IMR-90 (cell line): ENCODE results near the gene KRTAP5-1. TPM values are rescaled to one million over a fixed set of nuclear protein-coding genes. Genes with fewer than 3 reads are reported as not detected.
"Not testable (repeated sequence)": the region's sequence is repeated elsewhere in the genome, so short reads cannot be mapped to it uniquely, and the experiment has no call there.

Source experiments
- ATAC-seq: fragments of 200-7000 bp; cut with Tn5 transposase; 2 replicates; pipeline ENCODE4 v1.9.1; 2020; ENCODE audit warnings: low read depth, mild to moderate bottlenecking, moderate library complexity
- BruUV-seq: library from RNA; stranded (reverse); fragments of 400-500 nt; replicated peaks from 2 replicates; lab custom pipeline; 2021; lab: Mats Ljungman, UMichigan
- CTCF ChIA-PET: fragments of 300-600 bp; formaldehyde crosslinking; extraction: SDS; loops from one replicate; lab custom pipeline; 2021; ENCODE audit warnings: antibody characterized with exemption; lab: Yijun Ruan, JAX
- POLR2A ChIA-PET: fragments of 300-600 bp; sonication (Branson Sonifier 250); formaldehyde crosslinking; loops from one replicate; lab custom pipeline; 2022; ENCODE audit warnings: antibody characterized with exemption; ENCODE audit not compliant: unreplicated experiment; lab: Charles Lee
- DNase-seq: peaks from one replicate; pipeline ENCODE4 v3.0.0; 2013
- H2AFZ ChIP-seq: replicated peaks from 2 replicates; pipeline ENCODE3; 2013; ENCODE audit warnings: low read length, mild to moderate bottlenecking; ENCODE audit not compliant: poor library complexity
- H2AK5ac ChIP-seq: 2 replicates; pipeline ENCODE4 v1.6.1; 2013; ENCODE audit warnings: low read depth, low read length, inconsistent platforms
- H2AK9ac ChIP-seq: replicated peaks from 2 replicates; pipeline ENCODE3; 2013; ENCODE audit warnings: mild to moderate bottlenecking, low read depth, low read length, moderate library complexity; ENCODE audit not compliant: poor library complexity
- H2BK120ac ChIP-seq: 2 replicates; pipeline ENCODE4 v1.6.1; 2013; ENCODE audit warnings: low read depth, low read length, inconsistent platforms
- H2BK15ac ChIP-seq: 3 replicates; pipeline ENCODE4 v1.6.1; 2013; ENCODE audit warnings: low read depth, low read length, inconsistent platforms
- H2BK20ac ChIP-seq: 2 replicates; pipeline ENCODE4 v1.6.1; 2013; ENCODE audit warnings: low read depth, mild to moderate bottlenecking, inconsistent platforms, low read length, moderate library complexity
- H2BK5ac ChIP-seq: 2 replicates; pipeline ENCODE4 v1.6.1; 2013; ENCODE audit warnings: mild to moderate bottlenecking, low read depth, low read length, inconsistent platforms; ENCODE audit not compliant: poor library complexity, severe bottlenecking
- H3K14ac ChIP-seq: replicated peaks from 2 replicates; pipeline ENCODE4 v1.6.1; 2013; ENCODE audit warnings: low read depth, low read length, inconsistent platforms
- H3K18ac ChIP-seq: 2 replicates; pipeline ENCODE4 v1.6.1; 2013; ENCODE audit warnings: low read depth, low read length, control low read depth
- H3K23ac ChIP-seq: 2 replicates; pipeline ENCODE4 v1.6.1; 2013; ENCODE audit warnings: low read depth, low read length, inconsistent platforms
- H3K27ac ChIP-seq: 2 replicates; pipeline ENCODE4 v1.5.1; 2013; ENCODE audit warnings: mild to moderate bottlenecking, control low read depth, low read length; ENCODE audit not compliant: insufficient read depth
- H3K27me3 ChIP-seq: 2 replicates; pipeline ENCODE4 v1.6.1; 2013; ENCODE audit warnings: low read length; ENCODE audit not compliant: control insufficient read depth, insufficient read depth
- H3K36me3 ChIP-seq: 2 replicates; pipeline ENCODE4 v1.6.1; 2013; ENCODE audit warnings: low read length, mixed read lengths; ENCODE audit not compliant: control insufficient read depth, insufficient read depth
- H3K4ac ChIP-seq: 2 replicates; pipeline ENCODE4 v1.6.1; 2013; ENCODE audit warnings: low read depth, low read length, inconsistent platforms
- H3K4me1 ChIP-seq: 2 replicates; pipeline ENCODE4 v1.6.1; 2013; ENCODE audit warnings: low read length, mixed read lengths; ENCODE audit not compliant: control insufficient read depth, insufficient read depth
- H3K4me2 ChIP-seq: 2 replicates; pipeline ENCODE4 v1.6.1; 2013; ENCODE audit warnings: low read depth, mild to moderate bottlenecking, control low read depth, low read length, moderate library complexity
- H3K4me3 ChIP-seq: 2 replicates; pipeline ENCODE4 v1.5.1; 2013; ENCODE audit warnings: low read depth, mild to moderate bottlenecking, control low read depth, low read length, moderate library complexity; ENCODE audit not compliant: insufficient read depth
- H3K56ac ChIP-seq: 2 replicates; pipeline ENCODE4 v1.6.1; 2013; ENCODE audit warnings: low read length, inconsistent platforms; ENCODE audit not compliant: insufficient read depth; ENCODE audit errors: extremely low read depth
- H3K79me1 ChIP-seq, 2 experiments: 2 replicates each; pipeline ENCODE4 v1.6.1; 2013; ENCODE audit warnings: low read length in 2 of 2, inconsistent platforms in 1 of 2, low read depth in 1 of 2
- H3K9ac ChIP-seq: 2 replicates; pipeline ENCODE4 v1.6.1; 2013; ENCODE audit warnings: low read depth, low read length, control low read depth
- H3K9me1 ChIP-seq: 2 replicates; pipeline ENCODE4 v1.6.1; 2013; ENCODE audit warnings: low read length, inconsistent platforms; ENCODE audit not compliant: insufficient read depth
- H3K9me3 ChIP-seq: 2 replicates; pipeline ENCODE4 v1.6.1; 2013; ENCODE audit warnings: low read length; ENCODE audit not compliant: control insufficient read depth, insufficient read depth
- H4K20me1 ChIP-seq: 2 replicates; pipeline ENCODE4 v1.6.1; 2013; ENCODE audit warnings: low read length, inconsistent platforms; ENCODE audit not compliant: insufficient read depth
- H4K5ac ChIP-seq: 2 replicates; pipeline ENCODE4 v1.6.1; 2013; ENCODE audit warnings: mild to moderate bottlenecking, low read depth, low read length, control low read depth
- H4K8ac ChIP-seq, 2 experiments: 2 replicates each; pipeline ENCODE4 v1.6.1; 2013; ENCODE audit warnings: low read depth in 2 of 2, low read length in 2 of 2, control low read depth in 1 of 2, inconsistent platforms in 1 of 2
- H4K91ac ChIP-seq: 2 replicates; pipeline ENCODE4 v1.6.1; 2013; ENCODE audit warnings: low read depth, low read length, inconsistent platforms; ENCODE audit not compliant: insufficient read depth
- WGBS, 2 experiments: methylation state at CpG; one replicate each; pipeline versions ENCODE4 v1.1.5 to v1.1.7; 2013; ENCODE audit warnings: missing lambda C conversion rate in 2 of 2; ENCODE audit not compliant: insufficient read length in 1 of 2; ENCODE audit errors: extremely low coverage in 2 of 2; 5-methylcytosine and 5-hydroxymethylcytosine counted together
- dilution Hi-C: fragments of 300-500 bp; cut with HindIII; formaldehyde crosslinking; loops from one replicate; pipeline ENCODE4 v1.14.3; 2018; ENCODE audit warnings: low sequenced_read_pairs; ENCODE audit not compliant: unreplicated experiment
- in situ Hi-C: fragments of 300-500 bp; cut with MboI; formaldehyde crosslinking; loops from 3 replicates; pipeline ENCODE4 v1.14.3; 2019; ENCODE audit warnings: low sequenced_read_pairs, inconsistent platforms, mixed read lengths
- intact Hi-C: fragments of 100-400 bp; cut with micrococcal nuclease; formaldehyde crosslinking; loops from 2 replicates; pipeline ENCODE4 v1.10.0; 2022
- polyA plus RNA-seq, 3 experiments: library from polyadenylated mRNA; depleted of rRNA; stranded (reverse); fragments of >200 nt; gene quantifications; 2 replicates each; pipeline ENCODE4 v1.2.3, GENCODE V29; 2012; ENCODE audit warnings: low replicate concordance in 1 of 3
- total RNA-seq: library from RNA; depleted of rRNA; stranded (reverse); fragments of >200 nt; gene quantifications from 2 replicates; pipeline ENCODE4 v1.2.3, GENCODE V29; 2012

KRTAP5-1 gene
- total and polyA plus RNA-seq, 2 of the 4 experiments (the other 2 are of a cell fraction): not detected

- H3K4me1 ChIP-seq, H2BK20ac ChIP-seq, H3K9me3 ChIP-seq, H3K9ac ChIP-seq, POLR2A ChIA-PET, H3K4ac ChIP-seq, H2BK120ac ChIP-seq, H2BK5ac ChIP-seq, CTCF ChIA-PET, BruUV-seq, H3K23ac ChIP-seq, H3K18ac ChIP-seq, H3K56ac ChIP-seq, H3K4me3 ChIP-seq, H3K27ac ChIP-seq, ATAC-seq, H3K9me1 ChIP-seq, in situ Hi-C loops, H4K91ac ChIP-seq, intact Hi-C loops, H3K36me3 ChIP-seq, DNase-seq, H2BK15ac ChIP-seq, H4K5ac ChIP-seq, H2AK9ac ChIP-seq, dilution Hi-C loops, H4K20me1 ChIP-seq, H3K4me2 ChIP-seq, H2AFZ ChIP-seq, H4K8ac ChIP-seq, H3K79me1 ChIP-seq, H3K14ac ChIP-seq, H2AK5ac ChIP-seq: not testable (repeated sequence)
- WGBS, 2 experiments: no CpG with 5 or more reads among the region's 3 CpGs
- H3K27me3 ChIP-seq: peaks cover 43% of the 10 kb centered on the region
These were observed 13.3 kb upstream of the KRTAP5-1 start for GRCh38 chr11:1598406-1598805.
